NCI-H1048 (cell line): ENCODE data around the gene FOXO3.
"Not testable (repeated sequence)": the region's sequence is repeated elsewhere in the genome, so short reads cannot be mapped to it uniquely, and the experiment has no call there.

Experiments used
- DNase-seq: peaks from one replicate; lab custom pipeline; 2025; lab: John Stamatoyannopoulos, UW

The FOXO3 gene

DNA sequence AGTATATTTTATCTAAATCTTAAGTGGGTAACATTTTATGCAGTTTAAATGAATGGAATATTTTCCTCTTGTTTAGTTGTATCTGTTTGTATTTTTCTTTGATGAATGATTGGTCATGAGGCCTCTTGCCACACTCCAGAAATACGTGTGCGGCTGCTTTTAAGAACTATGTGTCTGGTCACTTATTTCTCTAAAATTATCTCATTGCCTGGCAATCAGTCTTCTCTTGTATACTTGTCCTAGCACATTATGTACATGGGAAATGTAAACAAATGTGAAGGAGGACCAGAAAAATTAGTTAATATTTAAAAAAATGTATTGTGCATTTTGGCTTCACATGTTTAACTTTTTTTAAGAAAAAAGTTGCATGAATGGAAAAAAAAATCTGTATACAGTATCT, 123.3 kb downstream of the FOXO3 start:
- DNase-seq = not testable (repeated sequence)

DNA sequence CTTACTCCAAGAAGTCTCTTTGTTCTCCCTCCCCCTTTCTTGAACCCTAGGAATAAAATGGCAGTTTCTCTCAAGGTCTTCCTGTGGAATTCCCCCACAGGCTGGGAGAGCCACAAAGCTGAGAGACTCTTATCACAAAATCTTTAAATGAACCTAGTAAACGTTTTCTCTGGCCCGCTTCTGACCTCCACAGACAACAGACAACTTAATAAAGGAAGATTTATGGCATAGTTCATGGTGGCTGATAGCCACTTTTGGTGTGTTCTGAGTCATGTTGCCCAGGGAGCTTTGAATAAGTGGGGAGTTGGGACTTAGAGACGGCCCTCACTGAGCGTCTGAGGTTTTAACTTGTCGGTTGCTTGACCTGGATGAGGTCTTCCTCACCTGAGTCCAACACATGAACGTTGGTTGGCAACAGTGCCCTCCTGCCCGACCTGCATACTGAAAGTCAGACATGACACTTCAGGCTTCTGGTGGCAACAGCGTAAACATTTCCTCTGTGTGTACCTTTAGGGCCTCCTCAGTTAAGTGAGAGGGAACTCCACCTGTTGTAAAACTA, 124.1 kb downstream of the FOXO3 start:
- no peak for DNase-seq

GRCh38 chr6:108685970-108686369, 125.3 kb downstream of the FOXO3 start:
- DNase-seq = no peak

DNA sequence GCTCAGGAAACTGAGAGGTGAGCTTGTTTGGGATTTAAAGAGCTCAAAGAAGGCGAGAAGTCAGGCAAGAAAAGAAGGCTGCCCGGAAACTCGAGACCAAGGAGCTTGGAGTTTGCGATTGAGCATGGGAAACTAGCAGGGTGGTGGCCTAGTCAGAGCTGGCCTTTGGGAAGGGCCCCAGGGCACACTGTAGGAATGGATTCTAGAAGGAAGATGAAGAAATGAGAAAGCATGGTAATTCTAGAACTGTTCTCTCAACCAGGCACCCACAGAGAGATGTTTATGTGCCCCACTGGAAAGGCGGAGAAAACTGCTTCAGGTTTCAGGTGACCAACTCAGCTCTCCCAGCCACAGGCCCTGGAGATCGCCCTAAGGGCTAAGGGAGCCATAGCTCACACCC, 126.2 kb downstream of the FOXO3 start:
- no peak for DNase-seq

DNA sequence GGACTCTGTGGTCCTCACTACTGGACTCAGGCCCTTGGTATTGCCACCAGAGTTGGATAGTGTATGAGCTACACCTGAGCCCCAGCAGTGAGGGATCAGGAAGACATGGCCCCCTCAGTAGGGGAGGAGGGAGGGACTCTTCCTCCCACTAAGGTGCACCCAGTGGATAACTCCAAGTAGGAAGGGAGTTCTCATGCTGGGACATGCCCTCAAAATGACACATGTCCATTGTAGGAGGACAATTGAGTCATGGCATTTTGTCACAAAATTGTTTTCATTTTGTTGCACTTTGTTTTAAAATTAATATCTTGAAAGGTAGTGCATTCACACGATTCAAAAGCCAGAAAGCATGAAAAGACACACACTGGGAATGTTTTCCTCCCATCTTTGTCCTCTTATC, 127.2 kb downstream of the FOXO3 start:
- DNase-seq = no peak

DNA sequence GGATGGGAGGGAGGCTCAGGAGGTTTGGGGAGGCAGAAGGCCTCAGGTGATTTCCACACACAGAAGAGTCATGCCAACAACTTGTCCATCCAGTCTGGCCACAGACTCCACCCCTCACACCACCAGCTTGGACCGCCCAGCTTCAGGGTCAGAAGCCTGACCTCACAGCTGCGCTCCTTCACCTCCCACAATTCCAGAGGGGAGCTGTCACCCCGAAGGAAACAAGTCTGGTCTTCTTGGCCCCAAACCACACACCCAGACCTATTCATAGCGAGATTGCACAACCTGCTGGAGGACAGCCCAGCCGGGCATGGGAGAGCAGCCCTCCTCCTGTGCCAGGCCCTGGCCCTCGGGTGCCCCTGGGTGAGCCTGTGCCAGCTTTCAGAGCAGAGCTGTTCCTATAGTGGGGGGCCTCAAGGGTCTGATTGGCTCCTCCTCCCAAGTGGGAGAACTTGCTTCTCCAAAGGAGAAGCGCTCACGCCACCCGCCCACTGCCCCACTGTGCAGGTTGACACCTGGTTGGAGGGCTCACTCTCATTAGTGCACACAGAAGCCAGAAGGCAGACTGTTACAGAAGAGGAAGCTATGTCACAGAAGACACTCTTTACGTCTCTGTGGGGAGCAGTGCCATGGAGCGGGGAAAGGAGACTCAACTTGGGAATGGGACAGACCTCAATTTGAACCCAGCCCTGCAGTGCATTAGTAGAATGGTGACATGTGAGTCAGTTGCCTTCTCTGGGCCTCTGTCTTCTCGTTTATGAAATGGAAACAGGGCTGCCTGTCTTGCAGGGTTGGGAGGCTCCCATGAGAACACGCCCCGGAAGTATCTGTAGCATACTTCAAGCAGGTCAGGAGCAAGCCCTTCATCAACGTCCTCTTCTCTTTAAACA, 128.8 kb downstream of the FOXO3 start:
- DNase-seq = no peak

DNA sequence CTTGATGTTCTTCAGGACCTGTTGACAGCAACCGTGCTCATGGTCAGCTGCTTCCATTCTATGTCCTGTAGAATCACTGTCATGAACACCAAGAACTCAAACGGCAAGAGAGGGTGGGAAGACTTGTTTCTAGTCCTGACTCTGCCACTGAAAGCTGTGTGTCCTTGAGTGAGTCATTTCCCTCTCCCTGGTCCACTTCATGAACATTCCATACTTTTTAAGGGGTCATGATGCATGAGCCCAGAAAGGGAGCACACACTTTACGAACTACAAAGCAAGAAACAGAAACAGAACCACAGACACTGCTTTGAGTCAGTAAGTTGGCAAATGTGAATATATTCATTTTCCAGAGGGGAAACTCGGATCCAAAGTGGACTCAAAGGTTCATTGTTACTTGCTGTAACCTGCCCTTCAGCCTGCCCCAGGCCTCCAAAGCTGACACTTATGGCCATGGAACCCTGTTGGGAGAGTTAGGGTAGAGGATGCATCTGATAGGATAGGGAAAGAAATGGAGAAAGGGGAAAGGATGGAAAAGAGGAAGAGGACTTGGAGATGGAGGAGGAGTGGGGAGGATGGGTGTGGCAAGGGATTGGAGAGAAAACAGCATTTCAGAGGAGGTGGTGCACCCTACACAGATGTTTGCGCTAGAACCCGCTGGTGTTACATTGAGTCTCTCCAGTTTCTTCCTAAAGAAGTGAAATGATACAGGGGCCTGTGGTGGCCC, 129.8 kb downstream of the FOXO3 start:
- no peak for DNase-seq

- DNase-seq = no peak
These were observed 132.9 kb downstream of the FOXO3 start for GRCh38 chr6:108693430-108694154.

DNA sequence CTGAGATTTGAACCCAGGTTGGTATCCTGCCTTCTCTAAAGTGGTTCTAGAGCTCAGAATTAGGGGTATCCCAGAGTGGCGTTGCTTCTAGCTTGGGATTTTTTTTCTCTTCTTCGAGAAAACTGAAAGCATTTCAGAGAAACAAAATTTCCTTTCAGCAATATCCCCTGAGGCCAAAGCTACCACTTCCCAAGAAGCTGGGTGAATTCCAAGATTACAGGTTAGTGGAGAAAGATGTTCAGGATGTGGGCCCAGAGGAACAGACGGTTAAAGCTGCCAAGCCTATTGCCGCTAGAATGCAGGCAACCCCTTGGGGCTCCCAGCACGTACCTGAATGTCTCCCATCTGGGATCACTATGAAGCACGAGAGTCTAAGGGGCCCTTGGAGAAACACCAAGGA, 134.1 kb downstream of the FOXO3 start:
- DNase-seq = no peak

DNA sequence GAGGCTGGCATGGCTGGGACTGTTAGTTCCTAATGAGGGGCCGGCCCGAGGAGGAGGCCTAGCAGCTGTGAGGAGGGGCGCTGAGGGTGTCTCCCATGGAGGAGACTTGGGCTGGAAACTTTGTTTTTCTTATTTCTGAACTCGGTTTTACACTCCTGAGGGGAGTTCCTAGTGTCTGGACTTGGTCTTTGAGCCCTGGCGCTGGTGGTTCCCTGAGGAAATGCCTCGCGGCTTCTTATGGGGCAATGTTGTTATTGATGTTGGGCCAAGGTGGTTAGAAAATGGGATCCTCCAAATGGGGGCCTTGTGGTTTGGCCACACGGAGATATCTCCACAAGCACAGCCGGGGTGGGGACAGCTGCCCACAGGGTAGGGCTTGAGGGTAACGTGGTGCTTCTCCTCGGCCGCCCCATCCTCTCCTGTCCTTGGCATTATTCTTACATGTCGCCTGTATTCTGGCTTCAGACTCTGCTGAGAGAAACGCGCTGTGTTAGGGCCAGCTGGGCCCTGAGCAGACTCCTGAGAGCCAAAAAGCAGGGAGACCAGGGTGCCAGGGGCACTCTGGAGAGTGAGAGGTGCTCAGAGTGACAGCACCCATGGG, 136.9 kb downstream of the FOXO3 start:
- no peak for DNase-seq

- no peak for DNase-seq
These were observed 138.0 kb downstream of the FOXO3 start for GRCh38 chr6:108698593-108699289.

DNA sequence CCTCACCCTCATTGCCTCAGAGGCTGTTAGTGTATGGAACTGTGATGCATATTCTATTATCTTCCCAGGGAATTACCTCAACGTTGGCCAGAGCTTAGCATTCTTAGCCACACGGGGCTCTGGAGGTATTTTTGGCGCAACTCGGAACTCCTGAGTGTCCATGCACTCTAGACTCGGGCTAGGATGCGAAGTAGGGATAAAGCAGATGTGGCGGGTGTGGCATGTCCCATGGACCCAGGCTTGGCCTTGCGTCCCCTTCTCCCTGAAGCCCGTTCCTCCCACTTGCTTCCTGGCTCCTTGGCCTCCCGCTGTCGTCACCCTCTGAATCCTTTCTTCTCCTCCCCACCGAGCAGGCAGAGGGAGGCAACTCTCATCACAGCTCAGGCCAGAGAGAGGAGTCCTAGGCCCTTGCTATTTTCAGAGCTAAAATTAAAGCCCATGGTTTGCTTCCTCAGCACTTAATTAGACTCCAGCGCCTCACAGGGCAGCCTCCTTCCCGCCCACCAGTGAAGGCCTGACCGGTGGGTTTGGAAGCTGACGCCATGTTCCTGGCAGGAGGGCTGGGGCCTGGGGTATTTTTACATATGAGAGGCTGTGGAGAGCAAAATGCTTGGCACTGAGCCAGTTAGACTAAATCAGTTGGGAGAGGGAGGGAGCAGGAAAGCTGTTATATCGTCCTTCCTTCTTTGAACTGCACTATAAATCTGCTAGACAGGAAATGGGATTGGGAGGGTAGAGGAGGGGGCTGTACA, 138.7 kb downstream of the FOXO3 start:
- DNase-seq = no peak

- no peak for DNase-seq
These were observed 141.6 kb downstream of the FOXO3 start for GRCh38 chr6:108702106-108702851.

GRCh38 chr6:108706649-108707048, 145.9 kb downstream of the FOXO3 start:
- DNase-seq = no peak

- DNase-seq = no peak
These were observed 146.7 kb downstream of the FOXO3 start for GRCh38 chr6:108707328-108707976.

DNA sequence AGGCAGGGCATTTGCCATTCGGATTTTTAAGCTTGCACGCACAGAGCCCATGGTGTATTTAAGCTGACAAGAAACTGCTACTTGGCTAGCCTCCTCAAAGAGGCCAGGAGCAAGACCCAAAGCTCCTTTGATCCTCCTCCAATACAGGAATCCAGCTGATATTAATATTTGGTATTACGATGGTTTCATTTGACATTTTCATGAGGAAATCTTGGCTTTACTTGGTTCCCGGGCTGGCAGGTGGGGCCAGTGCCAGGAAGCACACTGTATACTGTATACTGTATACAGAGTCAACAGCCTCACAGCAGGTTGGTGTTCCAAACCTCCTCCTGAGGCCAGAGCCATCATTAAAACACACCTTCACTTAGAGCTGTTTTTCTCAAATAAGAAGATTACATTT, 149.3 kb downstream of the FOXO3 start:
- no peak for DNase-seq

DNA sequence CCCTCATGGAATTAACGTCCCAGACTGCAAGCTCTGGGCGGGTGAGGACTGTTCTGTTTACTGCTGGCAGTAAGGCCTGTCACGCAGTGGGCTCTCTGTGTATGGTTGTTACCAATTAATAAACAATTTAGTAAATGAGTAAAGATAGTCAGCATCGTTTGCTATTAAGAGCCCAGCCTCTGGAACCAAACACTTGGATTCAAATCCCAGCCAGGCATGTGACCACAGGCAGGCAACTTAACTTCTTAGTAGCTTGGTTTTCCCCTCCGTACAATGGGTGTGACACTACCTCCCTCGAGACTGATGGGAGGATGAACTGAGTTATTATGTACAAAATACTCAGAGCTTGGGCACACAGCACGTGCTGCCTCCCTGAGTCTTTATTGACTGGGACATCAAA, 149.8 kb downstream of the FOXO3 start:
- no peak for DNase-seq

DNA sequence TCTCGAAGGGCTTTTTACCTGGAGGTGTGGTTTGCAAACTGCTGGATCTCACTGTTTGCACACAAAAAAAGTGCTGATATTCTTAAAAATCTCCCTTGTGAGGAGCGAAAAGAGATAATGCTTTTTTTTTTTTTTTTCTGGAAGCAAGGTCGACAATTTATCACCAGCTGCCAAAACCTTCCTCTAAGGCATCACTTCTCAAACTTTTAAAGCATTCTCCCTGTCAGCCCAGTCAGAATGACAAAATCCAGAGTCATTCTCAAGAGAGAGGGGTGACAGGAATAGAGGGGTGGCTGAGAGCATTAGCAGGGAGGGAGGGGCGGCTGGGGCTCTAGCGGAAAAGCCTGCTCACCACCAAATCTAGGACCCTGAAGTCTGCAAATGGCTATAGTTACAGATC, 150.4 kb downstream of the FOXO3 start:
- DNase-seq = no peak

DNA sequence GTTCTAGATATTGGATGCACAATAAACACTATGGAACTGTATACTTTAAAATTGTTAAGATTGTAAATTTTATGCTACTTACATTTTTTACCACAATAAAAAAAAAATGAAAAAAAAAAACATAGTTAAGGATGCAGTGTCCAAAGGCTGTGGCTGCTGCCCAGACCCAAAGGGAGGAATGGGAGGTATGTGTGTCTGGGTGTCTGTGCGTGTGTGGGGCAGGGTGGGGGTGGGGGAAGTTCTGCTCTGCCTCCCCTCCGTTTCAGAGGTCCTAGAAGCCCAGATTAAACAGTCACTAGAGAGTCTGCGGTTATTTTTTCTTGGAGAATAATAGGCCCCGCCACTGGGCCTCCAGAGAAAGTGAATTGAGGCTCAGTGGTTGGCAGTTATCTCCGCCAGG, 151.1 kb downstream of the FOXO3 start:
- no peak for DNase-seq
